Measurements from ENCODE around the gene TMEM121.
"Not testable (repeated sequence)": the region's sequence is repeated elsewhere in the genome, so short reads cannot be mapped to it uniquely, and the experiment has no call there.

Gene TMEM121

DNA sequence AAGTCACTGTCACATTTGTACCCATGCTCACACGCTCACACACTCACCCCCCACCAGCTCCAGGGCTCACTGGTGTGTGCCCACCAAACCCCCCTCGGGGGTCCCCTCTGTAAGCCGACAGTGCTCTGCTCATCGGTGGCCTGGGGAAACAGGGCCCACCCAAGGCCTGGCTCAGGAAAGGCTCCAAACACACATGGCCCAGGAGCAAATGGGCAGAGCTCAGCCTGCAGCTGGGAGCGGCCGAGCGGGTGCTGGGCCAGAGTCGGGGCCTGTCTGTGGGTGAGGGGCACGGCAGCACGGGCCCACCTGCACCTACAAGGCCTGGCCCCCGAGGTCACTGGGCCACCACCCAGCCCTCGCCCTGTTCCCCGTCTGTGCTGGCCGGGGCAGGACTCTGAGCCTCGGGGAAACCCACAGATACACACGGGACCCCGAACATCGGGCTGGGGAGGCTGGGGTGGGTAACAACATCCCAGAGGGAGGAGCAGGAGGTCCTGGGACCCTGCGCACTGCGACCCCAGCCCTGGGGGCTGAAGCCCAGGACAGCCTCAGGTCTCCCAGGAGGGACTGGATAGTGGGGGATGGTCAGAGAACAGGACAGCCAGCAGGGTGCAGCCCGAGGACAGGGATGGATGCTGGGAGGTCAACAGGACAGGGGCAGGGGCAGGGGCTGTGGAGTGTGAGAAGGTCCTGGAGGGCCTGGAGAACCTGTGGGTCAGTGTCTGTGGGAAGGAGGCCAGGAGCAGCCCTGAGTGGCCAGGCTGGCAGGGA lies 45.0 kb downstream of the TMEM121 start:
- not testable (repeated sequence) for DNase-seq

DNA sequence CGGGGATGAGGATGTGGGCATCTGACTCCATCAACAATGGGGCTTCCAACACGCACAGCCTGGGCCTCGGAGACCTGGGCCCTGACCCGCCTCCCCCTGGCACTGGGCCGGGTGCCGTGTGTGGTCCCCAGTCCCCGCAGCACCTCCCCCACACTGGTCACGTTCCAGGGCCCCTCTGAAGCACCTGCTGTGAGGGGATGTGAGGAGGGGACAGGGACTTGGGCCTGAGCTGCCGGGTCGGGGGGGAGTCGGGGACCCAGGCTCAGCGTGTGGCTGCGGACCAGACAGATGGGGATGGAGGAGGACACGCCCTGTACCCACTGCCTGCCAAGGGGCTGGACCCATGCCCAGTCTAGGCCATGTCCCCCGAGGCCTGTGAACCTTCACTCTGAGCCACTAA lies 45.7 kb downstream of the TMEM121 start:
- DNase-seq = not testable (repeated sequence)

DNA sequence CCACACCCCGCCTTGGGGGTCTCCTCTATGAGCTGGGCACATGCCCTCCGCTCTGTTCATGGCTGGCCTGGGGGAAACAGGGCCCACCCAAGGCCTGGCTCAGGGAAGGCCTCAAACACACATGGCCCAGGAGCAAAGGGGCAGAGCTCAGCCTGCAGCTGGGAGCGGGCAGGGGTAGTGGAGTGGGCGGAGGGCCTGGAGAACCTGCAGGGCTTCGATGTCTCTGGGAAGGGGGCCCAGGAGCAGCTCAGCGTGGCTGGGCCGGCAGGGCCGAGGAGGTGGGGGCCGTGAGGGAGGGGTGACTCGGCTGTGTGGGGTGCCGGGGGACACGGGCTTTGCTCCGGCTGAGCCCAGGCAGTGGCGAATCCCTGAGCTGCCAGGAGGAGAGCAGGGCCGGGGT lies 47.5 kb downstream of the TMEM121 start:
- DNase-seq = not testable (repeated sequence)

DNA sequence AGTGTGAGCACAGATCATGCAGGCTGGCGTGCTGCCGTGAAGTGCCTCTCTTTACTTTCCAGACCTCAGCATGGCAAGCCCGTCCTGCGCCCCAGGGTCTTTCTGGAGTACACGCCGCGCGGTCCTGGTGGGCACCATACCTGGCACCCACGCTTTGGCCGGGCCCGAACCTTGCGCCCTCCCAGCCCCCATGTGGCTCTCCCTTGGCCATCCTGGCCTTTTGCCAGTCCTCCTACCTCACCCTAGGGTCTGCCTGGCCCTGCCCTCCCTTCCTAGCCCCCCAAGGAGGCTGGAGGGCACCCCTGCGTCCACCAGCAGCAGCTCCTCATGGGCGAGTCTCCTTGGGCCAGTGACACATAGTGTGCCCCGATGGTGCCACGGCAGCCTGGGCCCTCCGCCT lies 48.0 kb downstream of the TMEM121 start:
- not testable (repeated sequence) for DNase-seq

DNA sequence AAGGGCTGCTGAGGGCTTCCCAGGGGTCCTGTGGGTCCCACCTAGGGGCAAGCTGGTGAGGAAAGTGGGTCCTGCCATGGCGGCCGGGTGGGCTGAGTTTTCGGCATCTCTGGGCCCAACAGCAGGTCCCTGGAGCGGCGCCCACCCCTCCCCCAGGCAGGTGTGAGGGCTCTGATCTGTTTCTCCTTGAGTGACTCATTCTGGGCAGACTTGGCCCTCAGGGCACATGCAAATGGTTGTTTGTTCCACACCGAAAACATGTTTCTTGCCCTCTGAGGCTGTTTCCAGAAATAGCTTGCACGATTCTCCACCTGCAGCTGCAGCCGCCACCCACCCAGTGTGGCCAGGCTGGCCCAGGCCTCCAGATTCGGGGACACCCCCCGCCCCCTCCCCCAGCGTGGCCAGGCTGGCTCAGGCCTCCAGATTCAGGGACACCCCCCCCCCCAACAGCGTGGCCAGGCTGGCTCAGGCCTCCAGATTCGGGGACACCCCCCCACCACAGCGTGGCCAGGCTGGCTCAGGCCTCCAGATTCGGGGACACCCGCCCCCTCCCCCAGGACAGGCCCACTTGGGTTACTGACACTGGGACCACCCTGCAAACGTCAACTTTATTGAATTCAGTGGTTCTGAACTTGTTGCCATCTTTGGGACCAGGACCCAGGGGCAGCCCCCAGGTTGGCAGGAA lies 48.8 kb downstream of the TMEM121 start:
- DNase-seq = not testable (repeated sequence)

DNA sequence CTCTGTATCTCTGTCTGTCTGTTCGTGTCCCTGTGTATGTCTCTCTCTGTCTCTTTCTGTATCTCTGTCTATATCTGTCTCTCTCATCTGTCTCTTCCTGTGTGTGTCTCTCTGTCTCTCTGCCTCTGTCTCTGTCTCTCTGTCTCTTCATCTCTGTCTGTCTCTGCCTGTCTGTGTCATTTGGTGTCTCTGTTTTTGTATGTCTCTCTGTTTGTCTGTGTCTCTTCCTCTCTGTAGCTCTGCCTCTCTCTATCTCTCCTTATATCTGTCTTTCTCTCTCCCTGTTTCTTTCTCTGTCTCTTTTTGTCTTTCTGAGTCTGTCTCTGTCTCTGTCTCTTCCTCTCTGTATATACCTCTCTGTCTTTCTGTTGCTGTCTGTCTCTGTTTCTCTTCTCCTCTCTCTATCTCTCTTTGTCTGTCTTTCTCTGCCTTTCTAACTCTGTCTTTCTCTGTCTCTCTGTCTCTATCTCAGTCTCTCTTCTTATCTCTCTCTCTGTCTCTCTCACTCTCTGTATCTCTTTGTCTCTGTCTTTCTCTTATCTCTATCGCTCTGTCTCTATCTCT lies 50.2 kb downstream of the TMEM121 start:
- DNase-seq = no peak

DNA sequence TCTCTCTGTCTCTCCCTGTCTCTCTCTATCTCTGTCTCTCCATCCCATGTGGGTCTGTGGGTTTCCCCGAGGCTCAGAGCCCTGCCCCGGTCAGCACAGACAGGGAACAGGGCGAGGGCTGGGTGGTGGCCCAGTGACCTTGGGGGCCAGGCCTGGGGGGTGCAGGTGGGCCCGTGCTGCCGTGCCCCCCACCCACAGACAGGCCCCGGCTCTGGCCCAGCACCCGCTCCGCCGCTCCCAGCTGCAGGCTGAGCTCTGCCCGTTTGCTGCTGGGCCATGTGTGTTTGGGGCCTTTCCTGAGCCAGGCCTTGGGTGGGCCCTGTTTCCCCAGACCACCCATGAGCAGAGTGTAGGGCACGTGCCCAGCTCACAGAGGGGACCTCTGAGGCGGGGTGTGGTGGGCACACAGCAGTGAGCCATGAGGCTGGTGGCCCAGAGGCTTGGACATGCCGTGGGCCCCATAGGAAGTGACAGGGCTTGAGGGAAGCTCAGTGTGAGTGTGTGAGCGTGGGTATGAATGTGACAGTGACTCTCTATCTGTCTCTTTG lies 51.0 kb downstream of the TMEM121 start:
- DNase-seq = no peak

DNA sequence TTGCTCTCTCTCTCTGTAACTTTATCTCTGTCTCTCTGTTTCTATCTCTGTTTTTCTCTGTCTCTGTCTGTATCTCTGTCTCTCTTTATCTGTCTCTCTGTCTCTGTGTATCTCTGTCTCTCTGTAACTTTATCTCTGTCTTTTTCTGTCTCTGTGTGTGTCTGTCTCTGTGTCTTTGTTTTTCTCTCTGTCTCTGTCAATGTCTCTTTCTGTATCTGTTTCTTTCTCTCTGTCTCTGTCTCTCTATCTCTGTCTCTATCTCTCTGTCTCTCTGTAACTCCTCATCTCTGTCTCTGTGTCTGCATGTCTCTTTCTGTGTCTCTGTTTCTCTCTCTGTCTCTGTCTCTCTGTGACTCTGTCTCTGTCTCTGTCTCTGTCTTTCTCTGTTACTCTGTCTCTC lies 51.7 kb downstream of the TMEM121 start:
- no peak for DNase-seq

DNA sequence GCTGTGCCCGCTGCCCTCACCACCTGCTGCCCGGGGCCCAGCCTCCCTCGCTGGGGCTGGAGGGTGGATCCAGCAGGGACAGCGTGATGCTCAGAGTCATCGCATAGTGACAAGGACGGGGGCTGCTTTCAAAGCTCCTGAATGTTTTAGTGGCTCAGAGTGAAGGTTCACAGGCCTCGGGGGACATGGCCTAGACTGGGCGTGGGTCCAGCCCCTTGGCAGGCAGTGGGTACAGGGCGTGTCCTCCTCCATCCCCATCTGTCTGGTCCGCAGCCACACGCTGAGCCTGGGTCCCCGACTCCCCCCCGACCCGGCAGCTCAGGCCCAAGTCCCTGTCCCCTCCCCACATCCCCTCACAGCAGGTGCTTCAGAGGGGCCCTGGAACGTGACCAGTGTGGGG lies 52.8 kb downstream of the TMEM121 start:
- DNase-seq = not testable (repeated sequence)
